ENCODE measurements around the gene ITPRIPL1. TPM values are rescaled to one million over a fixed set of nuclear protein-coding genes. Genes with fewer than 3 reads are reported as not detected.

Gene ITPRIPL1
- total RNA-seq, 1 donor from 2014 or later: 3.0 TPM

DNA sequence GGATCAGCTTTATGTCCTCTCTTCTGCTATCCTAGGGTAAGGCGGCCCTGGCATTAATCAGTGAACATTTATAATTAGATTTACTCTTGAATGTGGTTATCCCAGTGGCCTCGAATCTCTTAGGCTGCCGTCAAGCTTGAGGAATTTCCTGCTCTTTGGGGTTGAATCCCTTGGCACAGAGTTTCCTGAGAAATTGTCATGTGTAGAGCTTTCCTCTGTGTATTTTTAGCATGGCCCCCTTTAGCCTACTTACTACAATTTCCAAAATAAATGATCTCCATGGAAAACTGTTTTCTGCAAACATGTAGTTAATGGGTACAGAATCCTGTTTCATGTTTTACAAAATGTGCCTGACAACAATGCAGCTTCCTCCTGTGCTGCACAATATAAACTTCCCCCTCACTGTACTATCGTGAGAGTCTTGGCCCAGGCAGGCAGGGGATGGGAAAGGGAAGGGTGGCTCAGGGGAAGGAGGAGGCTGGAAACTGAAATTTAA is 28.5 kb downstream of the ITPRIPL1 start:
- DNase-seq (ENCODE audit: extremely low read depth, low read depth, low spot score): no peak

DNA sequence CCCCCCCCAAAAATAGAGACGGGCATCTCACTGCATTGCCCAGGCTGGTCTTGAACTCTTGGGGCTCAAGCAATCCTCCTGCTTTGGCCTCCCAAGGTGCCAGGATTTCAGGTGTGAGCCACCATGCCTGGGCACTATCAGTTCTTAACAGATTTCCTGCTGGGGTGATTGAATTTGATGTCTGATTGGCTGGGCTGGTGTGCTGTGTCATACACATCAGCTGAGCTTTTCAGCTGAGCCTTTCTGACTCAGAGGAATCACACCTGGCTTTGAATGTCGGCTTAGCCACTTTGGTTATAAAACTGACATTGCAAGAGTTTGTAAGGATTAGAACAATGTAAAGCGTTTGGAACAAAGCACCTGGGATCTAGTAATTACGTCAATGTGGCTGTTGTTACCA is 29.4 kb downstream of the ITPRIPL1 start:
- DNase-seq (ENCODE audit: extremely low read depth, low read depth, low spot score): no peak

DNA sequence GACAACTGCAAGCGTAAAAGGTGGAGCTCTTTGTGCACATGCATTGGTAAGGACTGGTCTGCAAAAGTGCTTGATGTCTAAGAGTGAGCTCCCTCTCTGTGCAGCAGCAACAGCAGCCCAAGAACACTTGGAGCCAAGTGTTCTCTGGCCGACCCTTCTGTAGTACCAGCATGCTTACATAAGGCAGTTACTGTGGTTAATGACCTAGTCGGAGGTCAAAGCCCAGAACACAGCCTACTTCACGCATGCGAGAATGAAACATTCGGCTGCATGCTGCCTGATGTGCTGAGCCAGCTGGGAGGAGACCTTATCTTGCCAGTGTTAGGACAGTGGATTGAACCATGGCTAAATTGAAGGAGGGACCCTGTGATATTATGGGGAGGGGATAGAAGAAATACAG is 31.8 kb downstream of the ITPRIPL1 start:
- no peak for DNase-seq (ENCODE audit: extremely low read depth, low read depth, low spot score)

DNA sequence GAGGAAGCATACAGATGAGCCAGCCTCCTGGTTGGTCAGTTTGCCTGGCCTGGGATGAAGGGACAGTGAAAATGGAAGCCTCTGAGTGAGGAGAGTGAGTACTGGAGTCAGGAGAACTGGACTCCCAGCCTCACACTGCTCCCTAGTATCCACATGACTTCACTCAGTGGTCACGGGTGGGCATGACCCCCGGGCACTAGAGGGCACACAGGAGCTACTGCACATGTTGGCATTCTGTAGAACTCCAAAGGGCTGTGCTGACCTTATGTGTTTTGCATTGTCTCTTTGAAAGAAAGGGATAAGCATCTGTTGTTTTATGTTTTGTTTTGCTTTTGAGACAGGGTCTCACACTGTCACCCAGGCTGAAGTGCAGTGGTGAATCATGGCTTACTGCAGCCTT is 34.2 kb downstream of the ITPRIPL1 start:
- DNase-seq (ENCODE audit: extremely low read depth, low read depth, low spot score): no peak

DNA sequence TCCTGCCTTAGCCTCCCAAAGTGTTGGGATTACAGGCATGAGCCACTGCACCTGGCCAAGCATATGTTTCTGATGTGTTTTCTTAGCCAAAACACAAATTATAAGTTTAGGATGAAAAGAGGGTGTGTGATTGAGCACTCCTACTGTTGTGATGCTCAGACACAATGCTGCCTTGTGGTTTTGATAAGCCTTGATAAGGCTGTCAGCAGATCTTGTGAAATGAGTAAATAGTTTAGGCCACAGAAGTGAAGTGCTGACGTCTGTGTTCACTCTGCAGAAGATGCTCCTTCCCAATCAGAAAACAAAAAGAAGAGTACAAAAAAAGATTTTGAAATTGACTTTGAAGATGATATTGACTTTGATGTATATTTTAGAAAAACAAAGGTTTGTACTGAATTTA is 34.7 kb downstream of the ITPRIPL1 start:
- DNase-seq (ENCODE audit: extremely low read depth, low read depth, low spot score): no peak

DNA sequence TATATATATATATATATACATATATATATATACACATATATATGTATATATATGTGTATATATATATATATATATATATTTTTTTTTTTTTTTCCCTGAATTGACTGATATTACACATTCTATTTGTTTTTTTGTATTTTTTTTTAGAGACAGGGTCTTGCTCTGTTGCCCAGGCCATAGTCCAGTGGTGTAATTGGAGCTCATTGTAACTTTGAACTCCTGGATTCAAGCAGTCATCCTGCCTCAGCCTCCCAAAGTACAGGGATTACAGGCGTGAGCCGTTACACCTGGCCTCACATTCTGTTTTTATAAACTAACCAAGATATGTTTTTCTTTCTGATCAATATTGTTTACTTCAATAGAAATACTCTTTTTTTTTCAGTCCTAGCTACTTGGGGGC is 36.6 kb downstream of the ITPRIPL1 start:
- DNase-seq (ENCODE audit: extremely low read depth, low read depth, low spot score): no peak

DNA sequence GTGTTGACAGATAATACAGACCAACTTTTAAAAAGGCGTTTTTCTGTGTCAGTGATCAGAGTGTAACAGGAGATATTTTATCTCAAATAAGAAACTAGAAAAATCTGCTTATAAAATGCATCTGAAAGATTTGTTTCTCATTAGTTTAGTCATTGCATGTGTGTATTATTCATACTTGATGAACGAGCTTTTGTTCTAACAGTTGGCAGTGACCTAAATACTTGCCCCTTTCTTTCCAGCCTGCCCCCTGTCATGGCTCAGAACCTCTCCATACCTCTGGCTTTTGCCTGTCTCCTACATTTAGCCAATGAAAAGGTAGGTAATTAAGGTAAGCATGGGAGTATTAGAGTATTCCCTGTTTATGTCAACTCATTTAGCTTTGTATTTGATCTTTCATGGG is 44.1 kb downstream of the ITPRIPL1 start:
- DNase-seq (ENCODE audit: extremely low read depth, low read depth, low spot score): no peak

DNA sequence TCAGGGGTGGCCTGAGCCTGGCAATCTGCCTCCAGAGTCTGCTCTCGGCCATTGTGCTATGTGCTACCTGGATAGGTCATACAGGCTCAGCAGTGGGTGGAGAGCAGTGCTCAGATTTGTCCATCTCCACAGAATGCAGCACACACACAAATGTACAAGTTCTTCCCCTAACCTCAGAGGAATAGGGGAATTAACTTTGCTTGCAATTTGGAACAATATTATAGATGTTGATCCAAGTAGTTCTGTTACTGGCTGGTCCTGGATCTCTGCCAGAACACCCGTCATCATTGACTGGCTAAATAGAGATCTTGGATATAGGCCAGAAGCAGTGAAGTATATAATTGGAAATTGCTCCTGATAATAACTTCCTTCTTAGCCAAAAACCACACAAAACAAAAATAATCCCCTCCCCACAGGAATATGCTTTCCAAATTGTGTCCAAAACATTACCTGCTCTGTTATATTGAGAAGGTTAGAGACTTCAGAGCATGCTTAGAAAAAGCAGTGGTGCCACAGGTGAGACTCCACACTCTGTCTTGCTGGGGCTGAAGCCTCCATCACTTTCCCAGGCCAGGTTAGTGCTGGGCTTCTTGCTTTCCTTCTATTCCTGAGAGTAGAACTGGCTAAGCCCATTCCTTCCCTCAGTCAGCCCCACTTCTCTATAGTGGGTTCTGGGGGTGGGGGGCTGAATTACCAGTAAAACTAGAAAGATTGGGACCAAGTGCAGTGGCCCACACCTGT is 49.3 kb downstream of the ITPRIPL1 start:
- peak; percentile 31 for DNase-seq (ENCODE audit: extremely low read depth, low read depth, low spot score)

Other genes starting within 250 kb of the ITPRIPL1 start
- not detected in 2 replicates for gene ADRA2B, start 208.7 kb upstream of the ITPRIPL1 start, total RNA-seq
- not detected in 2 replicates for gene ASTL, start 186.8 kb upstream of the ITPRIPL1 start, total RNA-seq
- gene DUSP2, start 179.9 kb upstream of the ITPRIPL1 start, total RNA-seq: 0.10 and 0.18 TPM in 2 replicates
- 85.8 and 86.1 TPM in 2 replicates for gene STARD7, start 116.5 kb upstream of the ITPRIPL1 start, total RNA-seq
- gene TMEM127, start 59.3 kb upstream of the ITPRIPL1 start, total RNA-seq: 45.0 and 51.3 TPM in 2 replicates
- gene CIAO1, start 59.1 kb upstream of the ITPRIPL1 start, total RNA-seq: 90.9 and 110 TPM in 2 replicates
- gene SNRNP200, start 19.8 kb upstream of the ITPRIPL1 start, total RNA-seq: 81.1 and 102 TPM in 2 replicates
- gene NCAPH, start 10.4 kb downstream of the ITPRIPL1 start, total RNA-seq: 4.6 and 10.2 TPM in 2 replicates
- 0.68 and 7.0 TPM in 2 replicates for gene NEURL3, start 180.0 kb downstream of the ITPRIPL1 start, total RNA-seq
- 16.1 and 20.5 TPM in 2 replicates for gene ARID5A, start 211.4 kb downstream of the ITPRIPL1 start, total RNA-seq